Neural progenitor cell (in vitro differentiated cells): ENCODE measurements around the gene WDR43. TPM values are rescaled to one million over a fixed set of nuclear protein-coding genes. Genes with fewer than 3 reads are reported as not detected.
A peak's percentile ranks its signal among the peaks of the same experiment; 100 is the strongest.

Experiments used
- DNase-seq: peaks from one replicate; pipeline ENCODE4 v3.0.0-alpha.2; 2016; ENCODE audit warnings: low spot score
- H2AFZ ChIP-seq: fragments of 200-600 bp; sonication (generic); replicated peaks from 2 replicates; pipeline ENCODE4 v1.6.1; 2016; ENCODE audit warnings: antibody characterized with exemption
- H3F3A ChIP-seq: fragments of 200-600 bp; sonication (generic); 2 replicates; pipeline ENCODE4 v1.6.1; 2016; ENCODE audit warnings: antibody characterized with exemption, low read depth
- H3K27ac ChIP-seq: fragments of 200-600 bp; sonication (generic); 2 replicates; pipeline ENCODE4 v1.5.1; 2016; ENCODE audit warnings: mild to moderate bottlenecking
- H3K27me3 ChIP-seq: fragments of 200-600 bp; sonication (generic); 2 replicates; pipeline ENCODE4 v1.6.1; 2016; ENCODE audit warnings: mild to moderate bottlenecking, moderate library complexity
- H3K36me3 ChIP-seq: fragments of 200-600 bp; sonication (generic); 2 replicates; pipeline ENCODE4 v1.5.1; 2016
- H3K4me1 ChIP-seq: fragments of 200-600 bp; sonication (generic); 2 replicates; pipeline ENCODE4 v1.6.1; 2016; ENCODE audit warnings: mixed run types
- H3K4me2 ChIP-seq: fragments of 200-600 bp; sonication (generic); 2 replicates; pipeline ENCODE4 v1.6.1; 2016
- H3K4me3 ChIP-seq: fragments of 200-600 bp; sonication (generic); 2 replicates; pipeline ENCODE4 v1.5.1; 2016
- H3K79me2 ChIP-seq: fragments of 200-600 bp; sonication (generic); 2 replicates; pipeline ENCODE4 v1.6.1; 2016; ENCODE audit warnings: low read depth
- H3K9ac ChIP-seq: fragments of 200-600 bp; sonication (generic); 2 replicates; pipeline ENCODE4 v1.6.1; 2016
- H3K9me3 ChIP-seq: fragments of 200-600 bp; sonication (generic); 2 replicates; pipeline ENCODE4 v1.5.1; 2016; ENCODE audit warnings: low read depth
- H4K20me1 ChIP-seq: fragments of 200-600 bp; sonication (generic); 2 replicates; pipeline ENCODE4 v1.6.1; 2016; ENCODE audit warnings: low read depth
- H3K27ac Mint-ChIP-seq: 3 replicates; pipeline ENCODE4 v1.8.0; 2021; ENCODE audit warnings: mixed read lengths
- H3K27me3 Mint-ChIP-seq: 2 replicates; pipeline ENCODE4 v1.8.0; 2022; ENCODE audit warnings: low read depth, mild to moderate bottlenecking, inconsistent platforms, moderate library complexity, mixed read lengths; ENCODE audit not compliant: insufficient read depth
- H3K36me3 Mint-ChIP-seq: 3 replicates; pipeline ENCODE4 v1.8.0; 2021; ENCODE audit warnings: mixed read lengths
- H3K4me1 Mint-ChIP-seq: 3 replicates; pipeline ENCODE4 v1.8.0; 2021; ENCODE audit warnings: mixed read lengths
- H3K4me3 Mint-ChIP-seq: 3 replicates; pipeline ENCODE4 v1.8.0; 2021; ENCODE audit warnings: mild to moderate bottlenecking, moderate library complexity, mixed read lengths
- H3K9me3 Mint-ChIP-seq: 3 replicates; pipeline ENCODE4 v1.8.0; 2020; ENCODE audit warnings: mixed read lengths
- CTCF ChIP-seq: fragments of 200-600 bp; sonication (generic); IDR thresholded peaks from 2 replicates; pipeline ENCODE4 v1.5.1; 2017; ENCODE audit warnings: antibody characterized with exemption, mild to moderate bottlenecking
- EZH2 ChIP-seq: fragments of 200-600 bp; sonication (generic); IDR thresholded peaks from 2 replicates; pipeline ENCODE4 v1.6.1; 2017; ENCODE audit warnings: antibody characterized with exemption, mild to moderate bottlenecking, moderate library complexity
- EZH2phosphoT487 ChIP-seq: fragments of 200-600 bp; sonication (generic); IDR thresholded peaks from 2 replicates; pipeline ENCODE4 v1.6.1; 2017; ENCODE audit warnings: antibody characterized with exemption
- total RNA-seq: library from RNA; depleted of rRNA; stranded (reverse); fragments of >200 nt; gene quantifications from 2 replicates; pipeline ENCODE4 v1.2.3, GENCODE V29; 2015; ENCODE audit warnings: low replicate concordance

The WDR43 gene
- total RNA-seq, 1 donor from 2014 or later, result 139 TPM

DNA sequence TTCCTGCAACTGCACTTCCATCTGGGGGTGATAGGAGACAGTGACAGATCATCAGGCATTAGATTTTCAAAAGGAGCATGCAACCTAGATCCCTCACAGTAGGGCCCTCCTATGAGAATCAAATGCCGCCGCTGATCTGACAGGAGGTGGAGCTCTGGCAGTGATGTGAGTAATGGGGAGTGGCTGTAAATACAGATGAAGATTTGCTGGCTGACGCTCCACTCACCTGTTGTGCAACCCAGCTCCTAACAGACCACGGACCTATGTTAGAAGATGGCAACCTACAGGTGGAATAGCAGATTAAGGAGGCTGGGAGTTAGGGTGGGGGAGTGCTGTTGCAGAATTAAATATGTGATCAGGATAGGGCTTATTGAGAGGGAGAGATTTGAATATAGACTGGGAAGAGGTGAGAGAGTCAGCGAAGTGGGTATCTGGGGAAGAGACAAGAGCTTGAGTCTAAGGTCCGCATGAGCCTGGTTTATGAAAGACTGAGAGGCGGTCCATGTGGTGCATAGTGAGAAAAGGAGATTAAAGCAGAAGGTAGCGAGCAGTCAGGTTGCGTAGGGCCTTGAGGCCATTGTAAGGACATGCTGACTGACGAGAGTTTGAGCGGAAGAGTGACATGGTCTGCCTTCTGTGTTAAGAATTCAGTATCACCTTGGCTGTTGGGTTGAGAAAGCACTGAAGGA lies 55.3 kb downstream of the WDR43 start:
- Histone ChIP-seq H3K27me3 (peaks cover 6% of the 10 kb centered on the region), H3K4me2 (no peak overlapping the region), H3F3A (peaks cover 40% of the 10 kb centered on the region), H3K79me2 (peaks cover 2% of the 10 kb centered on the region), H3K36me3 (peaks cover 37% of the 10 kb centered on the region), H3K27ac (no peak overlapping the region), H3K9me3 (peaks cover 11% of the 10 kb centered on the region), H3K4me1 (peaks cover 18% of the 10 kb centered on the region), H4K20me1 (peaks cover 10% of the 10 kb centered on the region), H3K9ac (no peak overlapping the region), H2AFZ (no peak overlapping the region), H3K4me3 (no peak overlapping the region)
- Mint-ChIP-seq H3K27ac (no peak overlapping the region), H3K4me3 (peak overlapping the region; percentile 10), H3K27me3 (peaks cover 12% of the 10 kb centered on the region), H3K36me3 (peaks cover 44% of the 10 kb centered on the region), H3K4me1 (peaks cover 38% of the 10 kb centered on the region), H3K9me3 (peaks cover 28% of the 10 kb centered on the region)
- DNase-seq, result no peak
- TF ChIP-seq EZH2phosphoT487, result no peak
- TF ChIP-seq EZH2, result no peak
- no peak for TF ChIP-seq CTCF

- H3F3A ChIP-seq, result peaks cover 44% of the 10 kb centered on the region
- Mint-ChIP-seq H3K9me3 (peaks cover 28% of the 10 kb centered on the region), H3K27me3 (peaks cover 12% of the 10 kb centered on the region), H3K36me3 (peaks cover 35% of the 10 kb centered on the region), H3K4me3 (no peak overlapping the region), H3K4me1 (peaks cover 47% of the 10 kb centered on the region), H3K27ac (no peak overlapping the region)
- H3K4me1 ChIP-seq, result peaks cover 21% of the 10 kb centered on the region
- peak; percentile 99 for TF ChIP-seq EZH2phosphoT487
- no peak for TF ChIP-seq CTCF
- H4K20me1 ChIP-seq, result peaks cover 10% of the 10 kb centered on the region
- H3K27ac ChIP-seq, result no peak overlapping the region
- no peak overlapping the region for H3K4me3 ChIP-seq
- peaks cover 11% of the 10 kb centered on the region for H3K9me3 ChIP-seq
- H3K4me2 ChIP-seq, result peak overlapping the region; percentile 61
- peaks cover 6% of the 10 kb centered on the region for H3K27me3 ChIP-seq
- H3K79me2 ChIP-seq, result no peaks in the 10 kb centered on the region
- DNase-seq, result peak; percentile 94
- peaks cover 29% of the 10 kb centered on the region for H3K36me3 ChIP-seq
- H2AFZ ChIP-seq, result no peak overlapping the region
- H3K9ac ChIP-seq, result no peak overlapping the region
These were observed 56.6 kb downstream of the WDR43 start for GRCh38 chr2:28950941-28951630.

DNA sequence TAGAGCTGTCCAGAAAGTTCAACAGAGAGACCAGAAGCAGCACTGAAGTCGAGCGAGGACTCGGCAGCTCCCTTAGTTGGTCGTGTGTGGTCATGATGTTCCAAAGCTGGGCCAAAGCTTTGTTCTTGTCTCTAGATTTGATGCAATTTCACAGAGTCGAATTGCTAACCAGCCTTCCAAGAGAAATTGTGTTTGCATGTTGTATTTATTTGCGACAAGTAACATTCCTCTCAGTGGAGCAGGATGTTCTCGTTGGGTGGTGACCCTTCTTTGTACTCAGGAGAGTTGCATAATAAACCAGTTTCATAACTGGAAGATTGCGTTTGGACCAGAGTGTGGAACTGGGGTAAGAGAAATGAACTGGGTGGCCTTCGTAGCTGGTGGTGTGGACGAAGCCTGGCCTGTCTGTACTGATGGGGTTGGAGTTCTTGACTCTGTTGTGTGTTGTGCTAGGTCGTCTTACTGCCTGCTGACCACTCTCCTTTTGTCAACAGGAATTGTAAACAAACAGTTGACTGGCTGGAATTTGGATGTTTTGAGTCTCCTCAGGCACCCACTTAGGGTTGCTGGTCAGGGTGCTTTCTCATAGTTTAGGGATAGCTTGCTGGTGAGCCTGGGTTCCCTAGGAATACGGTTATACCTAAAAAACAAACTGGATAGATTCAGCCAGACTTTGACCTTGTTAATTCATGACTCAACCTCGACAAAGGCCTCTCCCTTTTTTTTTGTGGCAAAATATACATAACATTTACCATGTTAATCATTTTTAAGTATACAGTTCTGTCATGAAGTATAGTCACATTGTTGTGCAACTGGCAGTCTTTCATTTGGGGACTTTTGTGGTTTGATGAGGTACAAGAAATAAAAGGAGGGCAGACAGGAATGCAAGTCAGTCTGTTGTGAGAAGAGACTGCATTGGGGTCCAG lies 57.7 kb downstream of the WDR43 start:
- H2AFZ ChIP-seq, result no peak overlapping the region
- H3K27me3 Mint-ChIP-seq, result peaks cover 16% of the 10 kb centered on the region
- peaks cover 6% of the 10 kb centered on the region for H3K27me3 ChIP-seq
- H3F3A ChIP-seq, result peaks cover 51% of the 10 kb centered on the region
- H3K4me1 ChIP-seq, result peaks cover 28% of the 10 kb centered on the region
- peaks cover 55% of the 10 kb centered on the region for H3K4me1 Mint-ChIP-seq
- H4K20me1 ChIP-seq, result peaks cover 10% of the 10 kb centered on the region
- H3K79me2 ChIP-seq, result no peaks in the 10 kb centered on the region
- no peak overlapping the region for H3K4me3 ChIP-seq
- H3K27ac ChIP-seq, result no peak overlapping the region
- H3K9ac ChIP-seq, result no peak overlapping the region
- H3K9me3 Mint-ChIP-seq, result peaks cover 25% of the 10 kb centered on the region
- peaks cover 11% of the 10 kb centered on the region for H3K9me3 ChIP-seq
- peaks cover 20% of the 10 kb centered on the region for H3K36me3 ChIP-seq
- peak; percentile 50 for DNase-seq
- H3K4me3 Mint-ChIP-seq, result no peak overlapping the region
- peak overlapping the region; percentile 92 for H3K27ac Mint-ChIP-seq
- H3K36me3 Mint-ChIP-seq, result peaks cover 26% of the 10 kb centered on the region
- no peak for TF ChIP-seq CTCF
- TF ChIP-seq EZH2, result no peak
- TF ChIP-seq EZH2phosphoT487, result no peak
- H3K4me2 ChIP-seq, result peak overlapping the region; percentile 61
